ENCODE results near the gene PPP1R12C.
"Not testable (repeated sequence)": the region's sequence is repeated elsewhere in the genome, so short reads cannot be mapped to it uniquely, and the experiment has no call there.

PPP1R12C gene

GRCh38 chr19:55116859-55117662 lies at the start of gene PPP1R12C:
Gene PPP1R12C, minus strand, starts transcription at chr19:55117637. Its CDS starts 94 bp downstream, at chr19:55117543.
- DNase-seq (ENCODE audit: low read depth), result no peak

DNA sequence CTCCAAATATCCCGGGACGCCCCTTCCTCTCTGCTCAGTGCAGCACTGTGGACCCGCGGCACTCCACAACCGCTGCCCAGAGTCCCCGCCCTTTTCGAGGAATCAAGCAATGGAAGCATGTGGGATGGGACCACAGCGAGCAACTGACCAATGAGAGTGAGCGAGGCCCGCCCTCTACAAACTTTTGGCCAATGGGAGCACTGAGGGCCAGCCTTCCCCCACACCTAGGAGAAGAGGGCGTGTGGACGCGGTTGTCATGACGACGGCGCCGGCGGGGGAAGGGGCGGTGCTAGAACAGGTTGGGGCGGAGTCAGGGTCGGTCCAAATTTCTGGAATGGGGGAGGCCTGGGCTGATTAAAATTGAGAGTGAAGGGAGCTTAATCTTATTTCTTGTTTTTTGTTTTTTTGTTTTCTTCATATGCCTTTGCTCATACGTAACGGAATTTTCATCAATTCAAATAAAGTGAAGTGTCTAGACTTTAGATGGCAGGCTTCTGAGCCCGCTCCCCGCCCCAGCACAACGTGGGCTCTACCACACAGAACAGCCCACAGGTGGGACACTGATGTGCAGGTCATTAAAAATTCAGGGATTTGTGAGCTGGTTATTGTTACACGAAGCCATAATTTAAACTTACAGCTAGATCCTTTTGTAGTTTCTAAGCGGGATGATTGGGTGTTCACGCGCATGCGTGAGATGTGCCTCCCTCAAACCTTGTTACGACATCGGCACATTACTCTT lies 49.3 kb upstream of the PPP1R12C start, which contains the start of gene DNAAF3:
TSS of gene DNAAF3 (minus strand) at position 84 of the 739 bp plus-strand sequence. CDS start 200 bp downstream, outside the sequence.
- DNase-seq (ENCODE audit: low read depth), result peak; percentile 41

DNA sequence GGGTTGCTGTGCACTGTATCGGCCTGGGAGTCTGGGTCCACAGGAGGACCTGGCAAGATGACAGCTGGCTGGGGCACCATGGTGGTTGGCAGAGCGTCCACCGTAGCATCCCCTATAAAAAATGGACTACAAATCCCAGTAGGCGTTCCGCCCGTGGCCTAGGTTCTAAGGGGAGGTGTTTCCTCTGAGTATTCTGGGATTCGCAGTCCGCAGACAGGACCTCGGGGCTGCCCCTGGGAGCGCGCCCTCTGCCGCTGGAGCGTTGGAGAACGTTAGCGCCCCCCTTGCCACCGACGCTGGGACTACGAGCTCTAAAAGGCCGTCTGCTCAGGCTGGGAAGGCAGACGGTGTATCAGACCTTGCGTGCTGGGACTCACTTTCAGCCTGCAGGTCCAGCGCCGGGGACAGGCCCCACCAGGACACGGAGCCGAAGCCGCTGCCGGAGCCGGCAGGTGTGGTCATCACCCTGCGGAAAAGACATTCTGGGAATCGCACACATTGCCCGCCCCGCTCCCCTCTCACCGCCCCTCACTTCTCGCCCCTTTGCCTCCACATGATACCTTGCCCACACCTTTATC lies 48.6 kb upstream of the PPP1R12C start:
- DNase-seq (ENCODE audit: low read depth), result no peak

DNA sequence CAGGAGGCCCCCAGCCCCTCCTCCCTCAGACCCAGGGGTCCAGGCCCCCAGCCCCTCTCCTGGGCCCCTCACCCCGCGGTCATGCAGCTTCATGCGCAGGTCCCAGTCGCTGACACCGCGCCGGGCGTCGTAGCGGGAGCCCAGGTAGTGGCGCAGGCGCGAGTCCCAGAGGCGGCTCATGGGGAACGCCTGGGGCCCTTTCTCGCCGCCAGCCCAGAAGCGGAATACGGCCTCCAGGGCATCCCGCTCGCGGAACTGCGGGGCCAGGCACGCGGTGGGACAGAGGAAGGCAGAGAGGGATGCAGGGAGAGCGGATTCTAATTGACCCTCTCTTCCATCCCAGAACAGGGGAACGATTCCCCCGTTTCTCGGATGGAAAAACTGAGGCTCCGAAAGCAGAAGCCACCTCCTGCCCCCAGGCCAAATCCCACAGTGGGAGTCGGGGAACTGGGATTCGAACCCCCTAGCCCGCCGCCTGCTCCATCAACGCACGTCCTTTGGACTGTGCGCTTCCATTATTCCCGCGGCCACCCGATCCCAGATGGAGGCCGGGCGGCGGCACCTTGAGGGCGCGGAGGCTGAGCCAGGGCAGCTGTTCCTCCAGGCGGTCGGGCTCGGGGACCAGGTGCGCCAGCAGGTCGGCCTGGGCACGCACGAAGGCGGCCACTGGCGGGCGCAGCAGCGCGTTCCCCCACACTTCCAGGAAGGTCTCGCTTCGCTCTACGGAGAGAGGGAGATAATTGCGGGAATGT lies 44.3 kb upstream of the PPP1R12C start:
- no peak for DNase-seq (ENCODE audit: low read depth)

DNA sequence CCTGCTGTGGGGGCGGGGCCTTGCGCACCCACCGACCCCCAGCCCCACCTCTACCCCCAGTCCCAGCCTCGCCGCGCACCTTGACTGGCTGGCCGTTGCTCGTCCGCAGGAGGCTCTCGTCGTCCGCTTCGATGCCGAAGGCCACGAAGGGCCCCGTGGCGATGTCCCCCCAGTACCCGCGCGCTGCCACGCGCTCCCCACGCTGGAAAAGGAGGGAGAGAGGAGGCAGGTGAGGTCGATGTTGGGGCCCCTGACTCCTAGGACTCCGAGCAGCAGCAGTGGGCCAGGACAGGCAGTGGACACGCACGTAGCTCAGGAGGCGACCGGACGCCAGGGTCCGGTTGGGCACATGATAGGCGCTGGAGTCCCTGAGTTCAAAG lies 43.5 kb upstream of the PPP1R12C start:
- no peak for DNase-seq (ENCODE audit: low read depth)

DNA sequence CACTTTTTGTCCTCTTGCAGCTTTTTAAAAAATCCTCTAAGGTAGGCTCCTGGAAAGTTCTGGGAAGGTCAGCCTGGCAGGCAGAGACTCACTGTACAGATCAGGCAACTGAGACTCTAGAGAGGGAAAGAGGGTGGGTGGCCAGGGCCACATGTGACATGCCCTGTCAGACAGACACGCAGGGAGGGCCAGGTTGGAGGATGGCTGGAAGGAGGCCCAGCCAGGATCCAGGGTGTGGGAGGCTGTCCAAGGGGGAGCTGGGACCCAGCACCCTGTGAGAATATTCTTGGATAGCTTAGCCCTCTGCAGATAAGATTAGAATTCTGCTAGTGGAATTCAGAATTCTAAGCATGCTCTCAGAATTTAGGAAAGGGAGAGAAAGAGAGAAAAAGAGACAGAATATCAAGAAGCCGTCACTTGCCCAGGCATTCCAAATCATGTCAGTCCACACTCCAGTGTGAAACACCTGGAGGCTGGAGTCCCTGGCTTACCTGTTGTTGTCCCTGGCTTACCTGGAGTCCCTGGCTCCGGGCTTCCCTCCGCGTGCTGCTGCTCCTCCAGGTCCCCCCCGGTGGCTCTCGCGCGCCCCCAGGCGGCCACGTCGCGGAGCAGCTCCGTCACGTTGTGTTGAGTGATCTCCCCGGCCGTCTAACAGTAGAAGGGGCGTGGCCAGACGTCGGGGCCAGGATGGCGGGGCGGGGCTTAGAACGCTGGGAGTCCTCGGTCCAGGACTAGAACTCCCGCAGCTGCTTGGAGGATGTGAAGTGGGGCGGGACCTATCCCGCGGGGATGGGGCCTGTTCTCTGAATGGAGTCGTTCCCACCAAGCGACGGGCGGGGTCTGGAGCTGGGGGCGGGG lies 42.9 kb upstream of the PPP1R12C start:
- peak; percentile 67 for DNase-seq (ENCODE audit: low read depth)

DNA sequence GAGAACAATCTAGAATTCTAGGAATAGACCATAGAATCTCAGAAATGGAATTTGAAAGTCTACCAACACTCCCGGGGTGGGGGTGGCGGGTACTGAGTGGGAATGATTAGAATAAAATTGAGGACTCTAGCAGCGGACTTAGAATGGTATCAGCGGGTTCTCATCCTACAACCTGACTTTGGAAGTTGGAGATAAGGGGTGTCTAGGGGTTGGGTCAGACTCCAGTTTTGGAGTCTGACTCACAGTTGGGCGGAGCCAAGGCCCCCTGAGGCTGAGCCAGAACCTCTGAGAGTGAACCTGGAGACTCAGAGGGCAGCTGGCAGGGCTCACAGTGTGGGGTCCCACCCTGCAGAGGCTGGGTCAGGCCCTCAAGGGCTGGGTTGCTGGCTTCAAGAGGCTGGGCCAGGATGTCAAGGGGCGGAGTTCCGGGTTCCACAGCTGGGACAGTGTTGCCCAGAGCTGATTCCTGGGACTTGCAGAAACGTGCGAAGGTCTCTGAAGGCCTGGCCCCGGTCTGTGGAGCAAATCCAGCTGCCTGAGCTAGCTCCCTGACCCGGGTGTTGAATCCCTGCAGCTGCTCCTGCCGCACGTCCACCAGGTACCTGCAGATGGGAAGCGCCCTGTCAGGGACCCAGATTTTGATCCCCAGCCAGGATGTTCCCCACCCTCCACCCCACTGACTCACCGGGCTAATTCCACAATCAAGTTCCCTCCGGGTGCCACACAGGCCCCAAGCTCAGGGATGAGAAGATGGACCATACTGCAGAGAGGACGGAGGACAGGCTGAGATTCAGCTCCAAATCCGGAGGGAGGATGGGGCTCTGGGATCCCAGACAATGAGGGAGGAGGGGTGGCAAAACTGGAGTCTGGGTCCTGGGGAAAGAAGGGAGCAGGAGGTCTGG lies 41.7 kb upstream of the PPP1R12C start:
- no peak for DNase-seq (ENCODE audit: low read depth)

DNA sequence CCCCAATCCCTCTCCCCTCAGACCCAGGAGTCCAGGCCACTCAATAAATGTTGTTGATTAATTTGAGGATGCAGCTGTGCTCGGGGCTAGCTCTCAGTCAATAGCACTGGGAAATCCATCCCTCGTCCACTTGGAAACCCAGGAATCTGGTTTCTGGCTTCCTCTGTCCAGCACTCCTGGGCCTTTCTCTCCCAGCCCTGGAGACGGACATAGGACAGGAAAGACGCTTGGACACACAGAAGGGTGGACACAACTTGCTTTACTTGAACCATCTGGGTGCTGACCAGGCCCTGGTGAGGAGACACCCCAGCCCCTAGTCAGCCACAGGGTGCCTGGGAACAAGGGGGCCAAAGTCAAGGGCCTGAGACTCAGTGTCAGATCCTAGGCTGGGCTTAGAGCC lies 41.0 kb upstream of the PPP1R12C start:
- DNase-seq (ENCODE audit: low read depth), result no peak

DNA sequence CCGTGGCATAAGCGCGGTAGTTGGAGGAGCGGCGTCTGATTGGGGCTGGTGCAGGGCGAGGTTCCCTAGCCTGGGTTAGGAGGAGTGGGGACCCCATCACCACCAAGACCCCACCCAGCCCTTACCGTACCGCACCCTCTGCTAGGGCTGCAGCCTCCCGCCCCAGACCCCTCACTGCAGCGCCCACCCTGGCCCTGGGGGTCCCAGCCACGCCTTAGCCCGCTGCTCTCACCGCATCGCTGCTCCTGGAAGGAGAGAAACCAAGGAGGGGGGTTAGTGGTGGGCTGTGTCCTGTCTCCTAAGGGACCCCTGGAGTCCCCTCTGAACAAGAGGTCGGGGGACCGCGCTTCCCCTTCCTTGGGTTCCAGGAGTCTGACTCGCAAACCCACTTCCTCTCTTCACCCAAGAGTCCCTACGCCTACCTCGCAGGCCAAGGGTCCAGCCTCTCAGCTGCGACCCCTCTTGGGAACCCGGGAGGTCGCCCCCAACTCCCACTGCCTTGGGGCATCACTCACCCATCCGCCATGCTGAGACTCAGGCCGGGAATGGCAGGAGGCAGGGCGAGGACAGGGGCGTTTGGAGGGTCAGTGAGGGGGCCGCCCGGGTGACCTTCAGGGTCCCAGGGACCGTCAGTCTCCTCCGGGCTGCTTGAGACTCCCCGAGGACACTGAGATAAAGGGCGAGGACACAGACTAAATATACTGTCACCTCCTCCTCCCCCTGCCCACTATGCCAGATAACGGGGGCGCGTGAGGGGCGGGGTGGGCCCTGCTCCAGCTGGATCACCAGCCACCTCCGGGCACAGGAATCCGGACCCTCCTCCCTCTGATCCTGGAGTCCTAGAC lies 39.8 kb upstream of the PPP1R12C start, which contains the start of gene TNNI3:
TSS of gene TNNI3 (minus strand) at position 669 of the 845 bp plus-strand sequence. CDS start at position 526, 143 bp downstream.
- DNase-seq (ENCODE audit: low read depth), result no peak

DNA sequence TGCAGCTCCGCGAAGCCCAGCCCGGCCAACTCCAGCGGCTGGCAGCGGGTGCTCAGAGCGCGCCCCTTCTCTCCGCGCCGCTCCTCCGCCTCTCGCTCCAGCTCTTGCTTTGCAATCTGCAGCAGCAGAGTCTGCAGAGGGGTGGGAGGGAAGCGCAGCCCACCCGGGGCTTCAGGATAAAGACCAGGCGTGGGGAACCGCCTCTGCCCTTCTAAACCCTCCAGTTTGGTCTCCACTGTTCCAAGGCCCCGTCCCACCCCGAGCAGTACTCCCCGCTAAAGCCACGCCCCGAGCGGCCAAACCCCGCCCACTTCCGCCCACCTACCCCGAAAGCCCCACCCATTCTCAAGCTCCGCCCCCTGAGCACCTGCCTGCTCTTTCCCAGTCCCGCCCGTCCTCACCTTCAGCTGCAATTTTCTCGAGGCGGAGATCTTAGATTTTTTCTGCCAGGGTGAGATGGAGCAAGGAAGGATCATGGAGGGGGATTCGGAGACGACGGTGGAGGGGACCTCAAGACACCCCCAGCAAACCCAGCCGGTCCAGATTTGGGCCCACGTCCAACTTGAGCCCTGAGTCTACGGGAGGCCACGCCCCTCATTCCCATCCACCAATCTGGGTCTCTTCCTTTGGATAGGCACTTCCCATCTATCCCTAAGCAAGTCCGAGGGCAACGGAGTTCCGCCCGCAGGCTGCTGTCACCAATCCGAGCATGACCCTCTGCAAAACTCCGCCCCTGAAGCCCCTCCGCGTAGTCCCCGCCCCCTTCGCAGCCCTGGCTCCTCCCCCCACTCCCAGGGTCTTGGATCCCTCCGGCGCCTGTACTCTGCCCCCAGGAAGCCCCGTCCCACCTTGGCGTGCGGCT lies 39.0 kb upstream of the PPP1R12C start:
- DNase-seq (ENCODE audit: low read depth), result no peak

DNA sequence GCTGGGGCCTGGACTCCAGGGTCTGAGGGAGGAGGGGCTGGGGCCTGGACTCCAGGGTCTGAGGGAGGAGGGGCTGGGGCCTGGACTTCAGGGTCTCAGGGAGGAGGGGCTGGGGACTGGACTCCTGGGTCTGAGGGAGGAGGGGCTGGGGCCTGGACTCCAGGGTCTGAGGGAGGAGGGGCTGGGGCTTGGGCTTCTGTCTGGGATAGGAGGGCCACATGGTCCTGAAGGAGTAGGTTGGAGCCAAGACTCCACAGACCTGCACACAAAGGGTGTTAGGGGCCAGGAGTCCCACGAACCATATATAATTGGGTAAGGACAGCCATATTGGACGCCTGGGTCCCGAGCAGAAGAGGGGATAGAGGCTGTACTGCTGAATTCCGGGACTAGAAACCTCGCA lies 38.3 kb upstream of the PPP1R12C start:
- not testable (repeated sequence) for DNase-seq (ENCODE audit: low read depth)

DNA sequence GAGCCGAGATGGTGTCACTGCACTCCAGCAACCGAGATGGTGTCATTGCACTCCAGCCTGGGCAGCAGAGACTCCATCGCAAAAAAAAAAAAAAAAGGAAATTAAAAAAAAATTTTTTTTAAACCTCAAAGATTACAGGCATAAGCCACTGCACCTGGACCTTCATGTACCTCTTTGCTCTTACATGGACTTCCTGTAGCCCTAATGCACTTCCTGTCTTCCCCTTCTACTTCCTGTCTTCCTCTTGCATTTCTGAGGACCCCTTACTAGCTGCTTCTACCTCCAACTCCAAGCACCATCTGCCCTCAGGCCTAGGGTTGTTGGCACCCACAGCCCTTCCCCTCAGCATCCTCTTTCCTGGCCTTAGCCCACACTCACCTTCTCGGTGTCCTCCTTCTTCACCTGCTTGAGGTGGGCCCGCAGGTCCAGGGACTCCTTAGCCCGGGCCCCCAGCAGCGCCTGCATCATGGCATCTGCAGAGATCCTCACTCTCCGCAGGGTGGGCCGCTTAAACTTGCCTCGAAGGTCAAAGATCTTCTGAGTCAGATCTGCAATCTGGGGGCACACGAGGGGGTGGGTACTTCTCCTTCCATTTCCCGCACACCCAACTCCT lies 36.3 kb upstream of the PPP1R12C start:
- no peak for DNase-seq (ENCODE audit: low read depth)

- DNase-seq (ENCODE audit: low read depth), result no peak
These were observed 34.6 kb upstream of the PPP1R12C start for GRCh38 chr19:55152017-55152416.

DNA sequence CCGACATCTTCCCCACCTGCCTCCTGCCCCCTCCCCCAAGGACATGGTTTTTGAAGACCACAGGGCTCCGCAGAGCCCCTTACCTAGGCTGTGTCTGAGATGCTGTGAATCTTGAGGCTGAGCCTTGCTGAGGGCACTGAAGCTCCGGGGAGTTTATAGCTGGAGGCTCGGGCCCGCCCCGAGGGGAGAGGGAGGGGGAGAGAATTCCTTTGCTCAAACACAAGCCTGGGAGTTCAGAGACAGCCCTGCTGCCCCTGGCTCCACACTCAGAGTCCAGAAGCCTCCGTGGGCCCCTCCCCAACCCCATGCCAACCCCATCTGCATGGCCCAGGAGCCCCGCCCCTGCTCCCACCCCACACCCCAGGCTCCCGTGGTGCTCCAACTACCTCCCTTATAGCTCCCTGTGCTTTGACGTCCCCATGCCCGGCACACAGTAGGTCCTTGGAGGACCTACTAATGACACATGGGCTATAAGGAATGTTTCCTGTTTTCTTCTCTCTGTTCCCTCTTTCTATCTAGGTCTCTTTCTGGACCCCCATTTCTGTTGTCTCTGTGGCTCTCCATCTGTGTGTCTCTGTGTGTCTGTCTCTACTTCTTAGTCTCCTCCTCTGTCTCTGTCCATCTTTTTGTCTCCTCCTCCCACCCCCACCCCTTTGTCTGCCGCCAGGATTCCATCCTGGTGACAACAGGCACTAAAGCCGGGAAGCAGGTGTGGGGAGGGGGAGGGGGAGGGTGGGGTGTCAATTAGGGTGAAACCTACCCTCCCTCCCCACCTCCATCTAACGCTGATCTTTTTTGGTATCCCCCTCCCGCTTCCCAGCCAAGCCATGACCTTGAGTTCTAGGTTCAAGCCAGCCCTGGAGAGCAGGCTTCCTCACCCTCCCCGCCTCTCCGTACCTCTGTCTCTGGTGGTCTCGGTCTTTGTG lies 31.9 kb upstream of the PPP1R12C start, which contains the start of gene TNNT1:
TSS of gene TNNT1 (minus strand) at position 129 of the 926 bp plus-strand sequence. CDS start 2,049 bp downstream, outside the sequence.
- no peak for DNase-seq (ENCODE audit: low read depth)

- no peak for DNase-seq (ENCODE audit: low read depth)
These were observed 30.3 kb upstream of the PPP1R12C start for GRCh38 chr19:55147545-55148251.
